HCT116 (cell line): ENCODE results near the gene DIP2B. TPM values are rescaled to one million over a fixed set of nuclear protein-coding genes. Genes with fewer than 3 reads are reported as not detected.
A peak's percentile ranks its signal among the peaks of the same experiment; 100 is the strongest.

Experiments
- ATAC-seq: fragments of 200-7000 bp; cut with Tn5 transposase; 2 replicates; pipeline ENCODE4 v1.9.1; 2020; ENCODE audit warnings: mild to moderate bottlenecking, moderate library complexity
- BruUV-seq: library from RNA; stranded (reverse); fragments of 400-500 nt; replicated peaks from 2 replicates; lab custom pipeline; 2021; lab: Mats Ljungman, UMichigan
- CTCF ChIA-PET: fragments of 300-600 bp; sonication (Branson Sonifier 250); formaldehyde crosslinking; loops from one replicate; lab custom pipeline; 2021; ENCODE audit warnings: antibody characterized with exemption; lab: Charles Lee
- POLR2A ChIA-PET: fragments of 300-600, 350-600 bp; sonication (Branson Sonifier 250); formaldehyde crosslinking; loops from one replicate; lab custom pipeline; 2021; ENCODE audit warnings: antibody characterized with exemption; lab: Charles Lee
- RAD21 ChIA-PET, 2 experiments: fragments of 300-600 bp; sonication (Branson Sonifier 250); formaldehyde crosslinking; loops; one replicate each; lab custom pipeline; 2023; ENCODE audit warnings: low total read pairs in 2 of 2; ENCODE audit not compliant: uncharacterized antibody in 2 of 2, unreplicated experiment in 2 of 2, low non-redundant PET in 1 of 2; lab: Charles Lee
- DNase-seq: peaks from one replicate; pipeline ENCODE4 v3.0.0-alpha.2; 2010; ENCODE audit warnings: low read depth, low spot score
- H2AFZ ChIP-seq: fragments of 200-600 bp; shearing (Covaris generic), sonication (generic); 2 replicates; pipeline ENCODE4 v1.6.1; 2017; ENCODE audit warnings: low read depth, mixed run types, mixed read lengths, antibody characterized with exemption, low read length; ENCODE audit not compliant: poor library complexity, severe bottlenecking
- H3K27ac ChIP-seq: 2 replicates; pipeline ENCODE4 v1.5.1; 2012; ENCODE audit warnings: low read depth, low read length
- H3K27me3 ChIP-seq: fragments of 200-600 bp; sonication (generic); 2 replicates; pipeline ENCODE4 v1.6.1; 2016; ENCODE audit warnings: mixed run types, low read length, mixed read lengths; ENCODE audit not compliant: insufficient read depth
- H3K36me3 ChIP-seq, 2 experiments: fragments of 200-500 bp in 1 of 2; fragments of 200-600 bp in 1 of 2; sonication (Bioruptor generic) in 1 of 2; sonication (generic) in 1 of 2; 2 replicates each; pipeline versions ENCODE4 v1.5.1 to v1.6.1; 2014 to 2016; ENCODE audit warnings: low read length in 2 of 2, inconsistent platforms in 1 of 2, mixed read lengths in 1 of 2, mixed run types in 1 of 2; ENCODE audit not compliant: insufficient read depth in 2 of 2, control insufficient read depth in 1 of 2
- H3K4me1 ChIP-seq, 2 experiments: fragments of 200-600 bp in 1 of 2; sonication (generic) in 1 of 2; 2 replicates each; pipeline versions ENCODE4 v1.5.1 to v1.6.1; 2012 to 2017; ENCODE audit warnings: low read length in 2 of 2, inconsistent platforms in 1 of 2, mild to moderate bottlenecking in 1 of 2, mixed read lengths in 1 of 2, mixed run types in 1 of 2, moderate library complexity in 1 of 2; ENCODE audit not compliant: insufficient read depth in 2 of 2, control insufficient read depth in 1 of 2
- H3K4me2 ChIP-seq: fragments of 200-600 bp; sonication (generic); 2 replicates; pipeline ENCODE4 v1.6.1; 2017; ENCODE audit warnings: mixed run types, low read length, mixed read lengths
- H3K4me3 ChIP-seq, 2 experiments: fragments of 200-600 bp in 1 of 2; sonication (generic) in 1 of 2; replicated peaks in 1 of 2; 2 replicates each; pipeline ENCODE4 v1.5.1; 2011 to 2016; ENCODE audit warnings: low read length in 2 of 2, control low read depth in 1 of 2, low read depth in 1 of 2, mild to moderate bottlenecking in 1 of 2, mixed read lengths in 1 of 2, mixed run types in 1 of 2
- H3K79me2 ChIP-seq: fragments of 200-600 bp; sonication (generic); 2 replicates; pipeline ENCODE4 v1.6.1; 2017; ENCODE audit warnings: mild to moderate bottlenecking, mixed run types, low read length, moderate library complexity, mixed read lengths; ENCODE audit not compliant: insufficient read depth
- H3K9ac ChIP-seq: fragments of 200-600 bp; sonication (generic); 2 replicates; pipeline ENCODE4 v1.6.1; 2016; ENCODE audit warnings: low read length, mixed read lengths
- H3K9me2 ChIP-seq: fragments of 200-600 bp; sonication (generic), shearing (Covaris generic); 2 replicates; pipeline ENCODE4 v1.6.1; 2017; ENCODE audit warnings: mixed run types, mild to moderate bottlenecking, moderate library complexity; ENCODE audit not compliant: insufficient read depth
- H3K9me3 ChIP-seq, 2 experiments: fragments of 200-500 bp in 1 of 2; fragments of 200-600 bp in 1 of 2; sonication (Bioruptor generic) in 1 of 2; sonication (generic) in 1 of 2; 2 replicates each; pipeline ENCODE4 v1.6.1; 2014 to 2017; ENCODE audit warnings: low read length in 2 of 2, mixed read lengths in 2 of 2, inconsistent platforms in 1 of 2, low read depth in 1 of 2, mild to moderate bottlenecking in 1 of 2, mixed run types in 1 of 2, moderate library complexity in 1 of 2; ENCODE audit not compliant: control insufficient read depth in 1 of 2, insufficient read depth in 1 of 2
- H4K20me1 ChIP-seq: fragments of 200-600 bp; sonication (generic), shearing (Covaris generic); 2 replicates; pipeline ENCODE4 v1.6.1; 2017; ENCODE audit warnings: mixed run types, mild to moderate bottlenecking, moderate library complexity; ENCODE audit not compliant: insufficient read depth
- ATF3 ChIP-seq: IDR thresholded peaks from 2 replicates; pipeline ENCODE4 v1.6.1; 2012
- CBX3 ChIP-seq: IDR thresholded peaks from 2 replicates; pipeline ENCODE4 v1.6.1; 2012; ENCODE audit warnings: low read depth
- CEBPB ChIP-seq: IDR thresholded peaks from 2 replicates; pipeline ENCODE4 v1.6.1; 2012; ENCODE audit warnings: low read depth
- EZH2 ChIP-seq: fragments of 200-600 bp; sonication (generic); IDR thresholded peaks from 2 replicates; pipeline ENCODE4 v1.6.1; 2017; ENCODE audit warnings: antibody characterized with exemption, mixed run types
- EZH2phosphoT487 ChIP-seq: fragments of 200-600 bp; IDR thresholded peaks from 2 replicates; pipeline ENCODE4 v1.6.1; 2018; ENCODE audit warnings: antibody characterized with exemption, borderline replicate concordance
- FOSL1 ChIP-seq: IDR thresholded peaks from 2 replicates; pipeline ENCODE4 v1.6.1; 2012; ENCODE audit warnings: low read depth
- POLR2A ChIP-seq: IDR thresholded peaks from 2 replicates; pipeline ENCODE4 v1.7.0; 2011; ENCODE audit warnings: borderline replicate concordance; ENCODE audit not compliant: insufficient read depth, insufficient read length; ENCODE audit errors: extremely low read depth
- POLR2AphosphoS5 ChIP-seq: IDR thresholded peaks from 2 replicates; pipeline ENCODE4 v1.6.1; 2011; ENCODE audit warnings: mild to moderate bottlenecking, low read depth, low read length, moderate library complexity
- RAD21 ChIP-seq: IDR thresholded peaks from 2 replicates; pipeline ENCODE4 v1.6.1; 2012; ENCODE audit warnings: low read depth, mild to moderate bottlenecking
- REST ChIP-seq: IDR thresholded peaks from 2 replicates; pipeline ENCODE4 v1.6.1; 2012; ENCODE audit warnings: low read depth
- SIN3A ChIP-seq: IDR thresholded peaks from 2 replicates; pipeline ENCODE4 v1.6.1; 2012; ENCODE audit warnings: low read depth
- TCF7L2 ChIP-seq: IDR thresholded peaks from 2 replicates; pipeline ENCODE4 v1.7.0; 2011; ENCODE audit warnings: borderline replicate concordance, inconsistent platforms; ENCODE audit not compliant: insufficient read depth, insufficient read length; ENCODE audit errors: extremely low read depth
- ZFX ChIP-seq: fragments of 450-650 bp; IDR thresholded peaks from 2 replicates; pipeline ENCODE4 v1.6.1; 2017
- ZNF274 ChIP-seq: fragments of 200-500 bp; sonication (Bioruptor generic); IDR thresholded peaks from 2 replicates; pipeline ENCODE4 v1.6.1; 2014; ENCODE audit warnings: mild to moderate bottlenecking, low read depth, low read length, inconsistent platforms
- intact Hi-C: fragments of 100-400 bp; cut with micrococcal nuclease; formaldehyde crosslinking; loops from 2 replicates; pipeline ENCODE4 v1.10.0; 2022
- total RNA-seq: library from RNA; stranded (reverse); gene quantifications from one replicate; pipeline ENCODE4 v1.2.1, GENCODE V29; 2021; ENCODE audit not compliant: unreplicated experiment

The DIP2B gene
- total RNA-seq, 1 experiment from 2014 or later: 32.3 TPM

GRCh38 chr12:50506753-50507473 lies 2.1 kb downstream of the DIP2B start:
- Histone ChIP-seq H3K9me2 (no peaks in the 10 kb centered on the region), H3K4me3 (no peak overlapping the region), H3K36me3 (no peaks in the 10 kb centered on the region), H2AFZ (no peak overlapping the region), H3K27ac (no peak overlapping the region), H3K9ac (no peak overlapping the region), H4K20me1 (no peaks in the 10 kb centered on the region), H3K4me1 (peaks cover 0 to 21% of the 10 kb centered on the region in 2 experiments; a peak in 3 of 4 replicates), H3K27me3 (no peaks in the 10 kb centered on the region), H3K79me2 (peaks cover 68% of the 10 kb centered on the region), H3K9me3 (no peaks in the 10 kb centered on the region), H3K4me2 (peak overlapping the region; percentile 89; the same call in 1 of the 2 replicates)
- DNase-seq: no peak
- ChIA-PET RAD21 (no interaction called here), CTCF (no interaction called here), POLR2A (interaction anchor here (0.9 to 1.6 kb wide), 2 partner anchors 12 to 26 kb away, joined by 3 read pairs; no protein-coding TSS in a partner anchor)
- intact Hi-C loops: loop anchor here (10.0 kb wide), 1 partner anchor 838 kb away; the partner anchor contains the start of gene CELA1
- no peak for ATAC-seq
- no TSS peak for BruUV-seq
- TF ChIP-seq SIN3A: no peak
- no peak for TF ChIP-seq EZH2
- no peak for TF ChIP-seq EZH2phosphoT487
- 0 out of 2 replicates have a peak, but pooled peaks have one; percentile 2 for TF ChIP-seq RAD21
- no peak for TF ChIP-seq CBX3
- no peak for TF ChIP-seq CEBPB
- no peak for TF ChIP-seq ZNF274

GRCh38 chr12:50507474-50507838 lies 2.7 kb downstream of the DIP2B start:
- peaks cover 74% of the 10 kb centered on the region for H3K79me2 ChIP-seq
- no peak for ATAC-seq
- POLR2A ChIA-PET: interaction anchor here (1.6 kb wide), 1 partner anchor 12 kb away, joined by 3 read pairs; no protein-coding TSS in a partner anchor
- H3K9me3 ChIP-seq: no peaks in the 10 kb centered on the region
- no peak overlapping the region for H3K4me3 ChIP-seq
- no peaks in the 10 kb centered on the region for H3K27me3 ChIP-seq
- H3K9me2 ChIP-seq: no peaks in the 10 kb centered on the region
- no peaks in the 10 kb centered on the region for H3K36me3 ChIP-seq
- CTCF ChIA-PET: no interaction called here
- intact Hi-C loops: loop anchor here (10.0 kb wide), 1 partner anchor 837 kb away; the partner anchor contains the start of gene CELA1
- RAD21 ChIA-PET: no interaction called here
- H3K27ac ChIP-seq: no peak overlapping the region
- peaks cover 0 to 21% of the 10 kb centered on the region in 2 experiments; a peak in 3 of 4 replicates for H3K4me1 ChIP-seq
- H3K9ac ChIP-seq: no peak overlapping the region
- TF ChIP-seq REST: no peak
- TF ChIP-seq ATF3: no peak
- TF ChIP-seq POLR2AphosphoS5: no peak
- no peak for TF ChIP-seq CEBPB
- no peak for TF ChIP-seq POLR2A
- no peak for TF ChIP-seq RAD21
- no peak for TF ChIP-seq ZFX
- TF ChIP-seq TCF7L2: no peak
- no peak for TF ChIP-seq CBX3
- no peak for TF ChIP-seq FOSL1
- TF ChIP-seq, all 23 proteins: peak for 0
- no peak overlapping the region for H2AFZ ChIP-seq
- no peak overlapping the region for H3K4me2 ChIP-seq
- no TSS peak for BruUV-seq
- no peak for DNase-seq
- no peaks in the 10 kb centered on the region for H4K20me1 ChIP-seq
